ENCODE data around the gene ZMYND19. TPM values are rescaled to one million over a fixed set of nuclear protein-coding genes. Genes with fewer than 3 reads are reported as not detected.

ZMYND19 gene
- total RNA-seq, 1 donor from 2014 or later = 34.4 TPM

GRCh38 chr9:137621131-137621757 lies 30.9 kb upstream of the ZMYND19 start:
- Mint-ChIP-seq H3K27ac (no peak overlapping the region), H3K4me3 (peak overlapping the region; percentile 93), H3K9me3 (peaks cover 5% of the 10 kb centered on the region), H3K27me3 (ENCODE audit: insufficient read depth, low read depth) (peaks cover 11% of the 10 kb centered on the region), H3K36me3 (peaks cover 17% of the 10 kb centered on the region), H3K4me1 (peaks cover 34% of the 10 kb centered on the region)
- Histone ChIP-seq H3K36me3 (no peaks in the 10 kb centered on the region), H3K27me3 (no peaks in the 10 kb centered on the region), H3F3A (ENCODE audit: low read depth) (peaks cover 16% of the 10 kb centered on the region), H3K27ac (no peak overlapping the region), H3K4me3 (no peak overlapping the region), H2AFZ (replicated peaks) (no peak overlapping the region), H3K79me2 (ENCODE audit: low read depth) (peaks cover 94% of the 10 kb centered on the region), H3K4me2 (peak overlapping the region; percentile 90), H3K9ac (no peak overlapping the region), H4K20me1 (ENCODE audit: low read depth) (peaks cover 68% of the 10 kb centered on the region), H3K4me1 (peaks cover 20% of the 10 kb centered on the region), H3K9me3 (ENCODE audit: low read depth) (no peaks in the 10 kb centered on the region)
- TF ChIP-seq, protein P1, sequence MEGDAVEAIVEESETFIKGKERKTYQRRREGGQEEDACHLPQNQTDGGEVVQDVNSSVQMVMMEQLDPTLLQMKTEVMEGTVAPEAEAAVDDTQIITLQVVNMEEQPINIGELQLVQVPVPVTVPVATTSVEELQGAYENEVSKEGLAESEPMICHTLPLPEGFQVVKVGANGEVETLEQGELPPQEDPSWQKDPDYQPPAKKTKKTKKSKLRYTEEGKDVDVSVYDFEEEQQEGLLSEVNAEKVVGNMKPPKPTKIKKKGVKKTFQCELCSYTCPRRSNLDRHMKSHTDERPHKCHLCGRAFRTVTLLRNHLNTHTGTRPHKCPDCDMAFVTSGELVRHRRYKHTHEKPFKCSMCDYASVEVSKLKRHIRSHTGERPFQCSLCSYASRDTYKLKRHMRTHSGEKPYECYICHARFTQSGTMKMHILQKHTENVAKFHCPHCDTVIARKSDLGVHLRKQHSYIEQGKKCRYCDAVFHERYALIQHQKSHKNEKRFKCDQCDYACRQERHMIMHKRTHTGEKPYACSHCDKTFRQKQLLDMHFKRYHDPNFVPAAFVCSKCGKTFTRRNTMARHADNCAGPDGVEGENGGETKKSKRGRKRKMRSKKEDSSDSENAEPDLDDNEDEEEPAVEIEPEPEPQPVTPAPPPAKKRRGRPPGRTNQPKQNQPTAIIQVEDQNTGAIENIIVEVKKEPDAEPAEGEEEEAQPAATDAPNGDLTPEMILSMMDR (IDR thresholded peaks at IDR 0.05) = peak; percentile 34
- no peak for TF ChIP-seq EZH2 (IDR thresholded peaks at IDR 0.05)
- TF ChIP-seq EZH2phosphoT487 (IDR thresholded peaks at IDR 0.05) = no peak
- DNase-seq (ENCODE audit: low spot score) = no peak

- no peak for TF ChIP-seq EZH2 (IDR thresholded peaks at IDR 0.05)
- H3K4me1 Mint-ChIP-seq = peaks cover 34% of the 10 kb centered on the region
- peaks cover 11% of the 10 kb centered on the region for H3K27me3 Mint-ChIP-seq (ENCODE audit: insufficient read depth, low read depth)
- H2AFZ ChIP-seq (replicated peaks) = no peak overlapping the region
- no peak overlapping the region for H3K9ac ChIP-seq
- peaks cover 16% of the 10 kb centered on the region for H3K36me3 Mint-ChIP-seq
- peak overlapping the region; percentile 90 for H3K4me2 ChIP-seq
- no peaks in the 10 kb centered on the region for H3K36me3 ChIP-seq
- H3K27me3 ChIP-seq = no peaks in the 10 kb centered on the region
- H3K4me1 ChIP-seq = peaks cover 20% of the 10 kb centered on the region
- H3K27ac ChIP-seq = no peak overlapping the region
- H3K79me2 ChIP-seq (ENCODE audit: low read depth) = peaks cover 87% of the 10 kb centered on the region
- H3K9me3 Mint-ChIP-seq = peaks cover 5% of the 10 kb centered on the region
- H4K20me1 ChIP-seq (ENCODE audit: low read depth) = peaks cover 61% of the 10 kb centered on the region
- no peak overlapping the region for H3K27ac Mint-ChIP-seq
- no peak for DNase-seq (ENCODE audit: low spot score)
- peaks cover 16% of the 10 kb centered on the region for H3F3A ChIP-seq (ENCODE audit: low read depth)
- peak overlapping the region; percentile 93 for H3K4me3 Mint-ChIP-seq
- H3K4me3 ChIP-seq = peak overlapping the region; percentile 100
- H3K9me3 ChIP-seq (ENCODE audit: low read depth) = no peaks in the 10 kb centered on the region
Measured at GRCh38 chr9:137620581-137620980, 30.3 kb upstream of the ZMYND19 start.

- peaks cover 81% of the 10 kb centered on the region for H3K79me2 ChIP-seq (ENCODE audit: low read depth)
- no peak overlapping the region for H3K27ac ChIP-seq
- no peaks in the 10 kb centered on the region for H3K36me3 ChIP-seq
- peaks cover 11% of the 10 kb centered on the region for H3K27me3 Mint-ChIP-seq (ENCODE audit: insufficient read depth, low read depth)
- peaks cover 12% of the 10 kb centered on the region for H3K36me3 Mint-ChIP-seq
- H2AFZ ChIP-seq (replicated peaks) = no peak overlapping the region
- H3K27ac Mint-ChIP-seq = peak overlapping the region; percentile 61
- no peaks in the 10 kb centered on the region for H3K9me3 ChIP-seq (ENCODE audit: low read depth)
- peaks cover 20% of the 10 kb centered on the region for H3K4me1 ChIP-seq
- H3K4me2 ChIP-seq = peak overlapping the region; percentile 90
- no peaks in the 10 kb centered on the region for H3K27me3 ChIP-seq
- H3F3A ChIP-seq (ENCODE audit: low read depth) = peaks cover 16% of the 10 kb centered on the region
- TF ChIP-seq, protein P1 (IDR thresholded peaks at IDR 0.05) = no peak
- TF ChIP-seq EZH2phosphoT487 (IDR thresholded peaks at IDR 0.05) (no peak), EZH2 (IDR thresholded peaks at IDR 0.05) (no peak)
- peak overlapping the region; percentile 93 for H3K4me3 Mint-ChIP-seq
- H3K4me1 Mint-ChIP-seq = peaks cover 34% of the 10 kb centered on the region
- peaks cover 55% of the 10 kb centered on the region for H4K20me1 ChIP-seq (ENCODE audit: low read depth)
- DNase-seq (ENCODE audit: low spot score) = no peak
- peaks cover 3% of the 10 kb centered on the region for H3K9me3 Mint-ChIP-seq
- H3K4me3 ChIP-seq = peak overlapping the region; percentile 100
- H3K9ac ChIP-seq = peak overlapping the region; percentile 92
Measured at GRCh38 chr9:137620048-137620405, 29.7 kb upstream of the ZMYND19 start.
